ENCODE results near the gene FIGLA.
"Not testable (repeated sequence)": the region's sequence is repeated elsewhere in the genome, so short reads cannot be mapped to it uniquely, and the experiment has no call there.

The FIGLA gene

DNA sequence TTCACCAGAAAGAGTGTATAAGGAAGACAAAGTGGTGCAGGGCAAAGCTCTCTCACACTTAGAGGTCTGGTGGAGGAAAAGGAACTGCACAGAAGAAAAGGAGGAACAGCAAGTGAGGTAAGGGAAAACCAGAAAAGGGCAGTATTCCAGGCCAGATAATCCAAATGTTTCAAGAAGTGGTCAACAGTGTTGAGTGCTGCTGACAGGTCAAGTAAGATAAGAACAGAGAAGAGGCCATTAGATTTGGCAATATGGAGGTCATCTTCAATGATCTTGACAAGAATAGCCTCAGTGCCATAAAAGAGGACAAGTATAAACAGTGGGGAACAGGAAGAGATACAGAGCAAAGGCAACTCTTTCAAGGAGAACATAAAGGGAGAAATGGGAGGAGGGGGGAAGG is 37.4 kb downstream of the FIGLA start:
- FAIRE-seq (no peak), DNase-seq (ENCODE audit: insufficient read length, low spot score) (no peak)
- no peak for TF ChIP-seq POLR2A (IDR thresholded peaks at IDR 0.05; ENCODE audit: low read depth, low read length)

DNA sequence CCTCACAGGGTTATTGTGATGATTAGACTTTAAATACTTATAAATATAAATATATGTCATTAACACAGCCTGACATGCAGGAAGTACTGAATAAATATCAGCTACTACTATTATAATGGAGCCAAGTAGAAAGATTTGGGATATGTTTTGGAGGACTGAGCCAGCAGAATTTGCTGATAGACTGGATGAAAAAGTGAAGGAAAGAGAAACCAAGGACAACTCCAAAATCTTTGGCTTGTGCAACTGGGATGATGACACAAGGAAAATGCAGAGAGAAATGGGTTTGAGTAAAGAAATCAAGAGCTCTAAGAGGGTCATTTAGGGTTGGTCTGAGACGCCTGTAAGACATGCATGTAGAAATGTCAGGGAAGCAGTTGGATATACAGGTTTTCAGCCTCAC is 38.0 kb downstream of the FIGLA start:
- no peak for FAIRE-seq

DNA sequence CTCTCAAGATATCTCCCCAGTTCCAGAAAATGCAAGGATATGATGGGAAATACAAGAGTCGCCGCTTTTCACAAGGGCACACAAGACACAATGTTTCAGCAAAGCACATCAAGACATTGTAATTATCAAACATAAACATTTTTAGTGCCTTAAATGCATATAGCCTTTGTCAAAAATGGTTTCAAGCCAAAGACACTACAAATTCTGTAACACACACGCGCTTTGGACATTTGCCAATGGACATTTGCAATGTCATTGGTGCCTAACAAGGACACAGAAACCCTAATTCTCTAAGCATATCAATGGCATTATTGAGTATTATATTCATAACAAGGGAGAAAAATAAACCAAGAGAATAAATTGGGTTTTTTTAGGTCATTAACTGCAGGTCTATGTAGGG is 38.6 kb downstream of the FIGLA start:
- no peak for TF ChIP-seq POLR2A (IDR thresholded peaks at IDR 0.05; ENCODE audit: low read depth, low read length)
- no peak for FAIRE-seq
- DNase-seq (ENCODE audit: insufficient read length, low spot score) = no peak

More for the DNA sequence above, 38.0 kb downstream of the FIGLA start:
- no peak for DNase-seq (ENCODE audit: insufficient read length, low spot score)
- no peak for TF ChIP-seq POLR2A (IDR thresholded peaks at IDR 0.05; ENCODE audit: low read depth, low read length)

DNA sequence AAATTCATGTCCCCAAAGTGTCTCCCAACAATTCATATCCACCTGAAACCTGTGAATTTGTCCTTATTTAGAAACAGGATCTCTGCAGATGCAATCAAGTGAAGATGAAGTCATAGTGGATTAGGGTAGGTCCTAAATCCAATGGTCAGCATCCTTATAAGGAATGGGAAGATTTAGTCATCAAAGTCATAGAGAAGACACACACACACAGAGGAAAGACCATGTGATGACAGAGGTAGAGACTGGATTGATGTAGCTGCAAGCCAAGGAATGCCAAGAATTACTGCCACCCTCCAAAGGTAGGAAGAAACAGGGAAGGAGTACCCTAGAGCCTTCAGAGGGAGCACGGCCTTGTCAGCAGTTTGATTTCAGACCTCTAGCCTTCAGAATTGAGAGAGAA is 40.1 kb downstream of the FIGLA start:
- no peak for FAIRE-seq
- no peak for TF ChIP-seq POLR2A (IDR thresholded peaks at IDR 0.05; ENCODE audit: low read depth, low read length)
- DNase-seq (ENCODE audit: insufficient read length, low spot score) = no peak

DNA sequence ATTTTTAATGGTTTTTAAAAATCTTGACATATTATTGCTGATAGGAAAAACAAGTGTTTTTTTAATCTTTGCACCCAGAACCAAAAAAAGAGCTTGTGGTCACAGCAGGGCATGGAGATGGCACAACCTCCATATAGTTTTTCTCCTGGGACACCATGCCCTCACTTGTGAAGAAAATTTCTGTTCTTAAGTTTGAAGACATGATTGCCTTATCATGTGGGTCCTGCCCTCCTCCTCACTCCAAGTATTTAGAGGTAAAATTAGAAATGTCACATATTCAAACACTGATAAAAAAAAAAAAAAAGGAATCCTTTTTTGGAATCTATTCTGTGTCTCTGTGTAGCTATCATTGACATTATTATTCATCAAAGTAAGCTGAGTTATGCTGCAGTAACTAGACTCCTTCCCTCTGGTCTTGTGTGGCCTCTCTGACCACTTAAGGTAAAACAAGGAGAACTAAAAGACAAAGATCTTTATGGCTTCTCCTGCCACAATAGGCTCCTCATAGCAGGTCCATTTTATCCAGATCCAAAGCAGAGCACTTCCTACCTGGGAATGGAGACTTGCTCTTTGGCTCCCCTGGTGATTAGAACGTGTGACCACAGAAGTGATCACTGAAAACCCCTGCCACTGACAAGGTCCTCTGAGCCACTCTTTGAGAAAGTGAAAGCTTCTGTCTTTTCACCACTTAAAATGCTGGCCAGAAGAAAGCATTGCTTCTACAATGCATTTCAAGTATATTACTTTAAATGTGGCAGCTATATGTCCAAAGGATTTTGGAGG is 42.2 kb downstream of the FIGLA start:
- TF ChIP-seq POLR2A (IDR thresholded peaks at IDR 0.05; ENCODE audit: low read depth, low read length) = no peak
- FAIRE-seq = no peak
- DNase-seq (ENCODE audit: insufficient read length, low spot score) = no peak

DNA sequence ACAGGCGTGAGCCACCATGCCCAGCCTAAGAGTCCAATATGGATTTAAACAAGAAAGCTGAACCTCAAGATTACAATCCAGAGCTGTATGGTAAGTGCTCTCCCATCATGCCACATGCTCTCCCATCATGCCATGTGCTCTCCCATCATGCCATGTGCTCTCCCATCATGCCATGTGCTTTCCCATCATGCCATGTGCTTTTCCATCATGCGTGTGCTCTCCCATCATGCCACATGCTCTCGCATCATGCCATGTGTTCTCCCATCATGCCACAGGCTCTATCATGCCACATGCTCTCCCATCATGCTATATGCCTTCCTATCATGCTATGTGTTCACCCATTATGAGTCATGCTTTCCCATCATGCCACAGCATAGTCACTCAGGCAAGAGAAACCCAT is 43.2 kb downstream of the FIGLA start:
- FAIRE-seq = no peak
- DNase-seq (ENCODE audit: insufficient read length, low spot score) = no peak
- no peak for TF ChIP-seq POLR2A (IDR thresholded peaks at IDR 0.05; ENCODE audit: low read depth, low read length)

DNA sequence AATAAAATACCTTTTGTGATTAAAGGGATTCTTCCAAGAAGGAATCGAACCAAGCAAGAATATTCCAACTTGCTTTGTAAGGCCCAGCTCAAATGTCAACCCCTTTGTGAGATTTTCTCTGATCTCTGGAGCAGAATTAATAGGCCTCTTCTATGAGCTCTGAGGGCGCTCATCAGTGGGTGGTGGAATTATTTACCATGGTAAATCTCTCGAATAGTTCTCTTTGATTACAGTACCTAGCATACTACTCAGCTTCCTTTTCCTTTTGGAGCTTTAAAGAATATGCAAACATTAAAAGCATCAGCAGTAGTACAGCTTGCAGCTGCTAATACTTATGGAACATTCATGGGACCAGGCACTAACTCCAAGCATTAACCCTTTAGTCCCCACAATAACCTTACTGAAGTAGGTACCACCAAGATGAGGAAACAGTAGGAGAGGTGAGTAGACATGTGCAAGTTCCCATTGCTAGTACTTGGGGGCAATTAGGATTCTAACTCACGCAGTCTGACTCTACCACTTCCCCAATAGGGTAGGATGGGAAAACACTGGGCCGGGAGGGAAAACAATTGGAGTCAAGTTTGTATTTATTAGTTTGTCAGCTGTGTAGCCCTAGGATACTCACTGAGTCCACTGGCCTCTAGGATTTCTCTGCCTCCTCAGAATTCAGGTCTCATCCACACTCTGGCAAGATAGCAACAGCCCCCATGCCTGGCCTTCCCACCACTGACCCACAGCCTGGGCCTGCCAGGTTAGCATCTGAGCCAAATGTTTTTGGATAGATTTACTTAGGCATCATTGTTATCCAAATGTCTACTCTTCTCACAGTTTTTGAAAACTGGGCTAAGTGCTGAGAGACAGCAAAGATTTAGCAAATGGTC is 44.1 kb downstream of the FIGLA start:
- FAIRE-seq = no peak
- no peak for DNase-seq (ENCODE audit: insufficient read length, low spot score)
- TF ChIP-seq POLR2A (IDR thresholded peaks at IDR 0.05; ENCODE audit: low read depth, low read length) = no peak

DNA sequence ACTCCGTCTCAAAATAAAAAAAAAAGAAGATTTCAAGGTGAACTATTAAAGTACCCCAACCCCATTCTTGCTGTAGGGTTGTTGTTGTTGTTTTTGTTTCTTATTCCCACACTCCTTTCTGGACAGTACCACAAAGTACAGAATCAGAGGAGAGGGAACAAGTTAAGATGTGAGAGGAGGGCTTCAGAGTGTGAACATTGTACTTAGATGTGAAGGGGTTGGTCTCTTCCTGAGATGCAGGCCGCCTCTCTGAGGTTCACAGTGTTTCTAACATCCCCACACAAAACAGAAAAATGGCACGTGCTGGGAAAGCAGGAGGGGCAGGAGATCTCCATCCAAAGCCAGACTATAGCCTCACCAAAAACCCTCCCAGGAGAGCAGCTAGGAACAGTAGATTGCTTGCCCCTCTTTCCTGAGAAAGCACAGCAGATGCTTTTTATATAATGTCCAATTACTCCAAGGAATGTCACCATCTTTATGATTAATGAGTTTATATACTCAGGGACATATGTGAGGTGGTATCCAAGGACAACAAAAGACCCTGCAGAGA is 45.1 kb downstream of the FIGLA start:
- TF ChIP-seq POLR2A (IDR thresholded peaks at IDR 0.05; ENCODE audit: low read depth, low read length) = no peak
- DNase-seq (ENCODE audit: insufficient read length, low spot score) (no peak), FAIRE-seq (no peak)

DNA sequence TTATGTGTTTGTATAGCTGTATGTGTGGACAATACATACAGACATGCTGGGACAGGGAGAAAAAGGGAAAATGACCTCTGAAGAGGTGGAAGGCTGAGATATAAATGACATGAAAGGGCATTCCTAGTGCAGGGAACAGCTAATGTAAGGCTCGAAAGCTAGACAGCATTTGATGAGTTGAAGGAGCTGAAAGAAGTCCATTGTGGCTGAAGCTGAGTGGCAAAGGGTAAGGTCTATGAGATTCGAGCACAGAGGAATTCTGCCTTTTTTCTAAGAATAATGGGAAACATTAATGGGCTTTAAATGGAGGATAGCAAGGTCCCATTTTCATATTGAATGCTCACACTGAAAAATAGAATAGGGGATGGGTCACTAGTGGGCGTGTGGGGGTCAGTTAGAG is 46.0 kb downstream of the FIGLA start:
- DNase-seq (ENCODE audit: insufficient read length, low spot score) (no peak), FAIRE-seq (no peak)
- no peak for TF ChIP-seq POLR2A (IDR thresholded peaks at IDR 0.05; ENCODE audit: low read depth, low read length)

DNA sequence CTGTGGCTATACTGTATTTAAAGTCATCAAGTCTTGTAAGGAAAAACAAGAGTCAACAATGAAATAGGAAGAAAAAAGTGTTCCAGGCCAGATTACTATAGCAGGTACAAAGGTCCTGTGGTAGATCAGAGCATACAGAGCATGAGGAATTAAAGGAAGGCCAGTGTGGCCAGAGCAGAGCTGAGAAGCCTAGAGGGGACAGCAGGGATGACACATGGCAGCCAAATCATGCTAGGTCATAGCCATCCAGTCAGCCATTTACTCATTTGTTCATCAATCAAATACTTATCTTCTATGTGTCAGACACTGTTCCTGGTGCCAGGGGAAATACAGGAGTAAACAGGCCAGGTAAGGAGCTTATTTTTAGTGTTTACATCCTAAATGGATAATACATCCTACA is 46.8 kb downstream of the FIGLA start:
- FAIRE-seq = no peak
- TF ChIP-seq POLR2A (IDR thresholded peaks at IDR 0.05; ENCODE audit: low read depth, low read length) = no peak
- DNase-seq (ENCODE audit: insufficient read length, low spot score) = no peak

DNA sequence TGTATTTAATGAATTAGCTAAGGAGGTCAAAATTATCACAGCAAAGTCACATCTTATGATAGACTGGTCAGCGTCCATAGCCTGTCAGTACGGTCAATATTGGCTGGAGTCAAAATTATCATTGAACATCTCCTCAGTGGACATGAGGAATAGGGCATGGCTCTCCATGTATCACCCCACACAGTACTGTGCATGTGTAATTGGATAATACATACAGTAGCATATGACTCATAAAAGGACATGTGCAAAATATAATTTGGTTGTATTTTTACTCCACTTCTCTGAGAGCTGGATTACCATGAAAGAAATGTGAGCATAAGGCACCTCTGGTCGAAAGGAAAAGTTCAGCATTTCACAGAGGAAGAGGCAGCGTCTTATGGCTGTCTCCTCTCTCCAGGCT is 47.4 kb downstream of the FIGLA start:
- no peak for DNase-seq (ENCODE audit: insufficient read length, low spot score)
- no peak for TF ChIP-seq POLR2A (IDR thresholded peaks at IDR 0.05; ENCODE audit: low read depth, low read length)
- FAIRE-seq = no peak

DNA sequence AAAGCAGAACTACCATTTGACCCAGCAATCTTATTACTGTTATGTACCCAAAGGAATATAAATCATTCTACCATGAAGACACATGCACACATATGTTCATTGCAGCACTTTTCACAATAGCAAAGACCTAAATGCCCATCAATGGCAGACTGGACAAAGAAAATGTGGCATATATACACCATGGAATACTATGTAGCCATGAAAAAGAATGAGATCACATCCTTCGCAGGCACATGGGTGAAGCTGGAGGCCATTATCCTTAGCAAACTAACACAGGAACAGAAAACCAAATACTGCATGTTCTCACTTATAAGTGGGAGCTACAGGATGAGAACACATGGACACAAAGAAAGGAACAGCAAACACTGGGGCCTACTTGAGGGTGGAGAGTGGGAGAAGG is 51.0 kb downstream of the FIGLA start:
- not testable (repeated sequence) for FAIRE-seq; DNase-seq (ENCODE audit: insufficient read length, low spot score)

DNA sequence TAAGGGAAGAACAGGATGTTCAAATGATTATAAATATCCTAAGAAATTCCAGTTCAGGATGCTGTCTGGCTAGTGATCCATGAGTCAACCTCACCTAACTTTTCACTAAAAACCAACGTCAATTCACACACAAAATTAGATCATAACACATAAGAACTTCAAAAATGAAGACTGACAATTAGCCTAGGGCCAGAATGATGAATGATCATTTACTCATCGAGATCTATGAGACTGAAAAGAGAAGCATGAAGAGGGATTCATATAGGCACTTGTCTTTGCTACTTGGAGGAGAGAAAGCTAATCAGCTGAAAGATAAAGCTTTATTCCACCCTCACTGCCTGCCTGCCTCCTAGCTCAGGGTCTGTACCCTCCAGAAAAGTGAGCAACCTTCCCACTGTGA is 52.3 kb downstream of the FIGLA start:
- no peak for DNase-seq (ENCODE audit: insufficient read length, low spot score)

DNA sequence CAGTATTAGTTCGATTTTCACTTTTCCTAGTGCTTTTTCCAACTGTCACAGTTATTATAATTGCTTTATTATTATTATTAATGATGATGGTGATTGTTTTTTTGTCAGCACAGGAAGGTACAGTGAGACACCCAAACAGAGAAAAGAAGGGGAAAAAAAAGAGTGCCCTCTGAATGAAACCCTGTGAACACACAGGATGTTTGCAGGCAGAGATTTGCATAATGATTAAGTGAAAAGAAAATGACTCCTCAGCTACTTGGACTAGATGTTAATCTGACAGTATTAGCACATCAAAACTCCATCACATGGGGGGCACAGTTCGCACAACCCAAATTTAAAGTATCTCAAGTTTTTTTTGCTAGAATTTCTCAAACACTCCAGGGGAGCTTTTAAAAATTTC is 55.4 kb downstream of the FIGLA start:
- DNase-seq (ENCODE audit: insufficient read length, low spot score) (no peak), FAIRE-seq (no peak)
- no peak for TF ChIP-seq POLR2A (IDR thresholded peaks at IDR 0.05; ENCODE audit: low read depth, low read length)

More for the DNA sequence above, 52.3 kb downstream of the FIGLA start:
- no peak for TF ChIP-seq POLR2A (IDR thresholded peaks at IDR 0.05; ENCODE audit: low read depth, low read length)
- FAIRE-seq = peak; percentile 38
